ENCODE results near the gene SP7.

SP7 gene

DNA sequence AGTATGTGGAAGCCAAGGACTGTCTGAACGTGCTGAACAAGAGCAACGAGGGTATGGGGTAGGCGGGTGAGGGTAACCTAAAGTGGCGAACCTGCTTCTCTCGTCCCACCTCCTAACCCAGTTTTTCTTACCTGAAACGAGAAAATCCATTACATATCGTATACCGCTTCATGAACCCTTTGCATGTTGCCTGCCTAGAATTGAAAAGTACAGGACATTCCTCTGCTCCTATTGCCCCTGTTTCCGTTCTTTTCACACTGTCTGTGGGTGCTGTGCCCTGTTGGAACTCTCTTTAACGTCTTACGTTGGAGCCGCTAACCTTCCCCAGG, 40.3 kb downstream of the SP7 start:
- ChIA-PET POLR2A (ENCODE audit: low non-redundant PET) (interaction anchor here (1.6 kb wide), 1 partner anchor 25 kb away, joined by 4 read pairs; no protein-coding TSS in a partner anchor), CTCF (interaction anchor here (2.4 kb wide), 1 partner anchor 26 kb away, joined by 17 read pairs; the partner anchor contains the start of gene AAAS)
- peak overlapping the region; percentile 81 for H3K27ac ChIP-seq
- TF ChIP-seq, protein P1, sequence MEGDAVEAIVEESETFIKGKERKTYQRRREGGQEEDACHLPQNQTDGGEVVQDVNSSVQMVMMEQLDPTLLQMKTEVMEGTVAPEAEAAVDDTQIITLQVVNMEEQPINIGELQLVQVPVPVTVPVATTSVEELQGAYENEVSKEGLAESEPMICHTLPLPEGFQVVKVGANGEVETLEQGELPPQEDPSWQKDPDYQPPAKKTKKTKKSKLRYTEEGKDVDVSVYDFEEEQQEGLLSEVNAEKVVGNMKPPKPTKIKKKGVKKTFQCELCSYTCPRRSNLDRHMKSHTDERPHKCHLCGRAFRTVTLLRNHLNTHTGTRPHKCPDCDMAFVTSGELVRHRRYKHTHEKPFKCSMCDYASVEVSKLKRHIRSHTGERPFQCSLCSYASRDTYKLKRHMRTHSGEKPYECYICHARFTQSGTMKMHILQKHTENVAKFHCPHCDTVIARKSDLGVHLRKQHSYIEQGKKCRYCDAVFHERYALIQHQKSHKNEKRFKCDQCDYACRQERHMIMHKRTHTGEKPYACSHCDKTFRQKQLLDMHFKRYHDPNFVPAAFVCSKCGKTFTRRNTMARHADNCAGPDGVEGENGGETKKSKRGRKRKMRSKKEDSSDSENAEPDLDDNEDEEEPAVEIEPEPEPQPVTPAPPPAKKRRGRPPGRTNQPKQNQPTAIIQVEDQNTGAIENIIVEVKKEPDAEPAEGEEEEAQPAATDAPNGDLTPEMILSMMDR (conservative IDR thresholded peaks at IDR 0.05; ENCODE audit: low read depth) = no peak
- DNase-seq (ENCODE audit: low spot score) = no peak

DNA sequence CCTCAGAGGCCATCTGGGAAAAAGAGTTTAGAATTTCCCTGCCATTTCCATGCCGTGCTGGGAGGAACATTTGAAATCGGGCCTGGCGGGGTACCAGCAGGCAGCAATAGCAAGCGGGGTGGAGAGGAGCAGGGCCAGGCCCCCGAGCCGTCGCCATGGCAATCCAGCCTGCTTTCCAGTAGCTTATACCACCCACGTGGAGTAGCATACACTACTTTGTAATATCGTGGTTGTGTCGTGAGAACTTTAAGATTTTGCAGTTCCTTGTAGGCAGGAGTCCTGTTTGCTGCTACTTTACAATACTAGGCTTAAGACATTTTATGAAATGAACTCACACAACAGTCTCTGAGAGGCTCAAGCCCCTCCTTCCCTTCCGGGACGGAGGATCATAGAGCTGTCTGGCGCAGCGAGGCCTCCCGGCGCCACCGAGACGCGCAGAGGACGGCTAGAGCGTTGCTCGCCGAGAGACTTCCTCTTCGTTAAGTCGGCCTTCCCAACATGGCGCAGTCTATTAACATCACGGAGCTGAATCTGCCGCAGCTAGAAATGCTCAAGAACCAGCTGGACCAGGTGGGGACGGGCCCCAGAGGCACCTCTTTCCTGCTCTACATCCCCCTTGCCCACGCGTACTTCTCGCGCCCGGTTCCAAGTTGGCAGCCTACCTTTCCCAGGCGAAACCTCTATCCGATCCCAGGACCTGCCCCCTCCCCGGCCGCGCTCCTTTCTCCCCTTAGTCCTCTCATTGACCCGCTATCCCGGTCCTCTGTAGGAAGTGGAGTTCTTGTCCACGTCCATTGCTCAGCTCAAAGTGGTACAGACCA, 40.9 kb downstream of the SP7 start, which contains the start of gene PFDN5:
PFDN5 (plus strand) TSS at position 473 of the 821 bp plus-strand sequence; CDS start at position 499, 26 bp downstream.
- POLR2A ChIA-PET (ENCODE audit: low non-redundant PET) = interaction anchor here (1.6 kb wide), 1 partner anchor 26 kb away, joined by 4 read pairs; no protein-coding TSS in a partner anchor
- TF ChIP-seq, protein P1 (conservative IDR thresholded peaks at IDR 0.05; ENCODE audit: low read depth) = no peak
- CTCF ChIA-PET = interaction anchor here (2.0 to 2.4 kb wide), 2 partner anchors 26 to 81 kb away, joined by 12 to 17 read pairs; partner anchors contain the start of gene AAAS
- peak within 1 kb of the TSS; percentile 81 for H3K27ac ChIP-seq
- DNase-seq (ENCODE audit: low spot score) = peak; percentile 83

DNA sequence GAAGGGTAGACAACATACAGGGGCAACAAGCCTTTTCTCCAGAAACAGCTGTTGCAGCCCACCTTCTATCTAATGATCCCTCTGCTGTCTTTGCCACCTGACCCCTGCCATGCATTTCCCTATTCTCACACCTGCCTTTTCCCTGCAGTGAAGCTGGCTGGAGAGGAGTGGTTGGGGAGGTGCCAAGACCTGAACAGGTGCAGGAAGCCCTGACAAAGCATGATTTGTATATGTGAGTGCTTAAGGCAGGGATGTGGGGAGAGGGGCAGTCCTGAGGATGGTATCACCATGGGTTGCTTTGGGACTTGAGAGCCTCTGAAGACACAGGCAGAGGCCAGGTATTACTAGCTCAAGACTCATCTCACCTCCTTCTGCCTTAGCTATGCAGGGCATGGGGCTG, 43.7 kb downstream of the SP7 start:
- peak overlapping the region; percentile 20; the same call in 1 of the 2 replicates for H3K27ac ChIP-seq
- POLR2A ChIA-PET (ENCODE audit: low non-redundant PET) = no interaction called here
- CTCF ChIA-PET = interaction anchor here (0.7 kb wide), 1 partner anchor 122 kb away, joined by 3 read pairs; no protein-coding TSS in a partner anchor
- no peak for DNase-seq (ENCODE audit: low spot score)
- TF ChIP-seq, protein P1 (conservative IDR thresholded peaks at IDR 0.05; ENCODE audit: low read depth) = no peak

DNA sequence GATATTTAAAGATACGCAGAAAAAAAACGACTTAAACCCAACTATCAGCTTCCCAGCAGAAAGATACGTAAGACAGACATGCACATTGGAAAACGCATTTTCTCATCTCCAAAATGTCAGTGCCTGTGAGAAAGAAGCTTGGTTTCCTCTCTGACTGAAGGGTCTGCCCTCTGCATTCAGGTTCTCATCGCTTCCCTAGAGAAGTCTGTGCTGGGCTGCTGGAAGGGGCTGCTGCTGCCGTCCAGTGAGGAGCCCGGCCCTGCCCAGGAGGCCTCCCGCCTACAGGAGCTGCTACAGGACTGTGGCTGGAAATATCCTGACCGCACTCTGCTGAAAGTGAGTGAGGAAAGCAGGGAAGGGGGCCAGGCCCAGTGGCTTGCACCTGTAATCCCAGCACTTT, 45.5 kb downstream of the SP7 start:
- no peak overlapping the region for H3K27ac ChIP-seq
- ChIA-PET CTCF (no interaction called here), POLR2A (ENCODE audit: low non-redundant PET) (interaction anchor here (0.6 kb wide), 1 partner anchor 1313 kb away, joined by 13 read pairs; no protein-coding TSS in a partner anchor)
- TF ChIP-seq, protein P1 (conservative IDR thresholded peaks at IDR 0.05; ENCODE audit: low read depth) = no peak
- no peak for DNase-seq (ENCODE audit: low spot score)

DNA sequence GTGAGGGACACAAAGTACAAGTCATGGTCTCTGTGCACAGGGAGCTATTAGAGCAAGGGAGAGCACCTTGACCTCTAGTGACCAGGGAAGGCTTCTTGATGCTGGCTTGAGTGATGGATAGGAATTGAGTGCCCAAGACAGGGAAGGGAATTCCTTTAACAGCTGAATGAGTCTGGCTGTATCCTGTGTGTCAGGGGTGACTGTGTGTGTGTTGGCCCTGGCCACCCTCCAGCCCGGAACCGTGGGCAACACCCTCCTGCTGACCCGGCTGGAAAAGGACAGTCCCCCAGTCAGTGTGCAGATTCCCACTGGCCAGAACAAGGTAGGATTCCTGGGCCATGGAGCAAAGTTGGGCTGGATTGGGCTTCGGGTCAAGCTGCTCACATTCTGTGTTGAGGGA, 46.3 kb downstream of the SP7 start:
- no peak for DNase-seq (ENCODE audit: low spot score)
- CTCF ChIA-PET = interaction anchor here (1.8 kb wide), 1 partner anchor 76 kb away, joined by 13 read pairs; no protein-coding TSS in a partner anchor
- POLR2A ChIA-PET (ENCODE audit: low non-redundant PET) = no interaction called here
- TF ChIP-seq, protein P1 (conservative IDR thresholded peaks at IDR 0.05; ENCODE audit: low read depth) = no peak
- H3K27ac ChIP-seq = peak overlapping the region; percentile 29

DNA sequence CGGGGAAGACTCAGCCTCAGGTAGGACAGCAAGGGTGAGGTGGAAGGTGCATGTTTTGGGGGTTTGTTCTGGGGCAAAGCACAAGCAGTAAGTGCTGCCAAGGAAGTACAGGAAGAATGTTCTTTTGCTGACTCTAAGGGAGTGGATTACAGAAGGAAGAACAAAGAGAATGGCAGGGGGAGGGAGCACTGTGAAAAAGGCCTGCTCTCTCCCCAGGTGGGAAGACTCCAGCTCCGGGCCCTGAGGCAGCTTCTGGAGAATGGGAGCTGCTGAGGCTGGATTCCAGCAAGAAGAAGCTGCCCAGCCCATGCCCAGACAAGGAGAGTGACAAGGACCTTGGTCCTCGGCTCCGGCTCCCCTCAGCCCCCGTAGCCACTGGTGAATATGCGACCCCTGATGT, 47.8 kb downstream of the SP7 start:
- TF ChIP-seq, protein P1 (conservative IDR thresholded peaks at IDR 0.05; ENCODE audit: low read depth) = no peak
- DNase-seq (ENCODE audit: low spot score) = no peak
- peak overlapping the region; percentile 44 for H3K27ac ChIP-seq
- ChIA-PET CTCF (interaction anchor here (0.7 to 1.8 kb wide), 8 partner anchors 10 to 222 kb away, joined by 3 to 13 read pairs (median 4); no protein-coding TSS in a partner anchor), POLR2A (ENCODE audit: low non-redundant PET) (no interaction called here)

Data from RWPE1 (cell line).